HG03378 (cell line): ENCODE data around the gene MNT.

Source experiments
- ATAC-seq: cut with Tn5 transposase; IDR thresholded peaks from one replicate; pipeline ENCODE4 v1.9.1; 2021; ENCODE audit warnings: mild to moderate bottlenecking, moderate library complexity; ENCODE audit not compliant: unreplicated experiment

Gene MNT

GRCh38 chr17:2418572-2418971 is 17.7 kb upstream of the MNT start:
- no peak for ATAC-seq

- no peak for ATAC-seq
Observed at GRCh38 chr17:2416010-2416734, 15.3 kb upstream of the MNT start.

- ATAC-seq, result no peak
Observed at GRCh38 chr17:2415081-2415480, 14.2 kb upstream of the MNT start.

GRCh38 chr17:2414446-2415064 is 13.7 kb upstream of the MNT start:
- ATAC-seq, result no peak

- ATAC-seq, result no peak
Observed at GRCh38 chr17:2412561-2413021, 11.7 kb upstream of the MNT start.

- no peak for ATAC-seq
Observed at GRCh38 chr17:2410951-2411350, 10.1 kb upstream of the MNT start.

GRCh38 chr17:2406903-2407790 is 6.3 kb upstream of the MNT start:
- ATAC-seq, result no peak

- ATAC-seq, result no peak
Observed at GRCh38 chr17:2406271-2406902, 5.5 kb upstream of the MNT start.

- no peak for ATAC-seq
Observed at GRCh38 chr17:2405247-2405926, 4.5 kb upstream of the MNT start.

GRCh38 chr17:2403044-2403443 is 2.2 kb upstream of the MNT start:
- ATAC-seq, result no peak

GRCh38 chr17:2402544-2402943 is 1.7 kb upstream of the MNT start:
- no peak for ATAC-seq

GRCh38 chr17:2401426-2402221 is 764 bp upstream of the MNT start:
- peak; percentile 44 for ATAC-seq

GRCh38 chr17:2400474-2400866 is 390 bp downstream of the MNT start:
- no peak for ATAC-seq

- ATAC-seq, result peak; percentile 34
Observed at GRCh38 chr17:2399572-2400473, 1.0 kb downstream of the MNT start.

GRCh38 chr17:2398655-2399571 is 1.9 kb downstream of the MNT start:
- ATAC-seq, result no peak

- no peak for ATAC-seq
Observed at GRCh38 chr17:2398182-2398581, 2.7 kb downstream of the MNT start.

- no peak for ATAC-seq
Observed at GRCh38 chr17:2397247-2398171, 3.4 kb downstream of the MNT start.
